Sigmoid colon (tissue), 4 donors: ENCODE results near the gene EBLN1.

Experiments used
- EP300 ChIP-seq, 4 donors: sonication (generic); formaldehyde crosslinking; IDR thresholded peaks; one replicate each; pipeline ENCODE4 v1.6.1; 2017; ENCODE audit warnings: antibody characterized with exemption in 4 of 4
- POLR2A ChIP-seq, 2 donors: fragments of 450-650 bp; IDR thresholded peaks; one replicate each; pipeline ENCODE4 v1.6.1; 2016; ENCODE audit warnings: antibody characterized with exemption in 2 of 2, mild to moderate bottlenecking in 2 of 2, moderate library complexity in 2 of 2
- POLR2AphosphoS5 ChIP-seq, 4 donors: sonication (generic); formaldehyde crosslinking; IDR thresholded peaks; one replicate each; pipeline ENCODE4 v1.6.1; 2017; ENCODE audit warnings: antibody characterized with exemption in 4 of 4
- TF ChIP-seq, protein P1 (sequence below), 4 experiments: fragments of 450-650 bp in 3 of 4; fragments of 200-600 bp in 1 of 4; IDR thresholded peaks; one replicate each; pipeline ENCODE4 v1.5.1; 2016 to 2019; ENCODE audit warnings: antibody characterized with exemption in 4 of 4, mild to moderate bottlenecking in 3 of 4, moderate library complexity in 2 of 4

DNA sequence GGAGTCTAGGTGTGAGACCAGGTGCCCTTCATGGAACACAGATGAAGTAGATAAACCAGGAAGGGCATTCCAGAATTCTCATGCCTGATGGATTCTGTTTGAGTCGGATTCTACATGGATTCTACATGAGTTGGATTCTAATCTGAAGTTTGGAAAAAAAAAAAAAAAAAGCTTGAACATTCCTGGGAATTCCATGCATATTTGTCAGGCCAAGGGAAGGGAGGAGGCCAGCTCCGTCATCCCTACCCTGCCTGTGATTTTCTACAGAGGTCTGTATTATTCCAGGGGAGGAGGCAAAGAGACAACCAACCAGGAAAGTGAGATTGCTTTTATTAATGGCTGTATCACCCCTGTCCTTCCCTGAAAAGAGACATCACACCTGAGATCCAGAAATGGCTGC, 27.8 kb upstream of the EBLN1 start:
- TF ChIP-seq POLR2A (IDR thresholded peaks at IDR 0.05) = no peak
- TF ChIP-seq, protein P1, sequence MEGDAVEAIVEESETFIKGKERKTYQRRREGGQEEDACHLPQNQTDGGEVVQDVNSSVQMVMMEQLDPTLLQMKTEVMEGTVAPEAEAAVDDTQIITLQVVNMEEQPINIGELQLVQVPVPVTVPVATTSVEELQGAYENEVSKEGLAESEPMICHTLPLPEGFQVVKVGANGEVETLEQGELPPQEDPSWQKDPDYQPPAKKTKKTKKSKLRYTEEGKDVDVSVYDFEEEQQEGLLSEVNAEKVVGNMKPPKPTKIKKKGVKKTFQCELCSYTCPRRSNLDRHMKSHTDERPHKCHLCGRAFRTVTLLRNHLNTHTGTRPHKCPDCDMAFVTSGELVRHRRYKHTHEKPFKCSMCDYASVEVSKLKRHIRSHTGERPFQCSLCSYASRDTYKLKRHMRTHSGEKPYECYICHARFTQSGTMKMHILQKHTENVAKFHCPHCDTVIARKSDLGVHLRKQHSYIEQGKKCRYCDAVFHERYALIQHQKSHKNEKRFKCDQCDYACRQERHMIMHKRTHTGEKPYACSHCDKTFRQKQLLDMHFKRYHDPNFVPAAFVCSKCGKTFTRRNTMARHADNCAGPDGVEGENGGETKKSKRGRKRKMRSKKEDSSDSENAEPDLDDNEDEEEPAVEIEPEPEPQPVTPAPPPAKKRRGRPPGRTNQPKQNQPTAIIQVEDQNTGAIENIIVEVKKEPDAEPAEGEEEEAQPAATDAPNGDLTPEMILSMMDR (IDR thresholded peaks at IDR 0.05) = no peak
- no peak for TF ChIP-seq POLR2AphosphoS5 (IDR thresholded peaks at IDR 0.05)
- TF ChIP-seq EP300 (IDR thresholded peaks at IDR 0.05) = no peak
